ENCODE results near the gene AMY2B. TPM values are rescaled to one million over a fixed set of nuclear protein-coding genes. Genes with fewer than 3 reads are reported as not detected.
A peak's percentile ranks its signal among the peaks of the same experiment; 100 is the strongest.

AMY2B gene
- total and polyA plus RNA-seq, 2 of the 4 experiments (the other 2 are of a cell fraction) = 0.72 to 1.7 TPM

DNA sequence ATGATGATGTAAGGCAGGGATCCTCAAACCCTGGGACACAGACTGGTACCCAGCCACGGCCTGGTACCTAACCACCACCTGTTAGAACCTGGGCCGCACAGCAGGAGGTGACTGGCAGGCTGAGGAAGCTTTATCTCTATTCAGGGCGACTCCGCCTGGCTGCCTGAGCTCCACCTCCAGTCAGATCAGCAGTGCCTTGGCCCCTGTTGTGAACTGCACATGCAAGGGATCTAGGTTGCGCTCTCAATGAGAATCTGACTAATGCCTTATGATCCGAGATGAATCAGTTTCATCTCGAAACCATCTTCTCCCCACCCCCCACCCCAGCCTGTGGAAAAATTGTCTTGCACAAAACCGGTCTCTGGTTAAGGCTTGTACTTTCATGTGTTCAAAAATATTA is 41.6 kb upstream of the AMY2B start:
- no peaks in the 10 kb centered on the region for H3K9me1 ChIP-seq (ENCODE audit: insufficient read depth, low read length)
- H3K79me1 ChIP-seq (ENCODE audit: low read depth in 1 of 2, low read length in 2 of 2) = peaks cover 10 to 24% of the 10 kb centered on the region in 2 experiments; a peak in 3 of 4 replicates
- BruUV-seq (replicated peaks) = no TSS peak
- no peak overlapping the region for H4K5ac ChIP-seq (ENCODE audit: low read depth, low read length)
- H4K91ac ChIP-seq (ENCODE audit: insufficient read depth, low read depth, low read length) = no peak overlapping the region
- ChIA-PET POLR2A (ENCODE audit: unreplicated experiment) (no interaction called here), CTCF (no interaction called here)
- no peak overlapping the region for H2BK5ac ChIP-seq (ENCODE audit: low read depth, low read length, poor library complexity, severe bottlenecking)
- no peaks in the 10 kb centered on the region for H3K27me3 ChIP-seq (ENCODE audit: control insufficient read depth, insufficient read depth, low read length)
- intact Hi-C loops (cut with micrococcal nuclease) = no loop called here
- H2AFZ ChIP-seq (replicated peaks; ENCODE audit: low read length, poor library complexity) = no peak overlapping the region
- H3K36me3 ChIP-seq (ENCODE audit: control insufficient read depth, insufficient read depth, low read length) = peaks cover 3% of the 10 kb centered on the region; the same call in 1 of the 2 replicates
- 61% methylated on average over 2 of the region's 8 CpGs; no CpG with 5 or more reads in 1 of the 2 experiments for WGBS, 2 experiments (ENCODE audit: extremely low coverage in 2 of 2, insufficient read length in 1 of 2)
- in situ Hi-C loops (cut with MboI; ENCODE audit: low sequenced_read_pairs) = no loop called here
- H4K8ac ChIP-seq (ENCODE audit: low read depth in 2 of 2, low read length in 2 of 2) = no peak overlapping the region
- no peak overlapping the region for H3K18ac ChIP-seq (ENCODE audit: low read depth, low read length)
- no peaks in the 10 kb centered on the region for H3K9me3 ChIP-seq (ENCODE audit: control insufficient read depth, insufficient read depth, low read length)
- H2AK5ac ChIP-seq (ENCODE audit: low read depth, low read length) = no peak overlapping the region
- H2BK20ac ChIP-seq (ENCODE audit: low read depth, low read length) = no peak overlapping the region
- no peak overlapping the region for H3K23ac ChIP-seq (ENCODE audit: low read depth, low read length)
- ATAC-seq (ENCODE audit: low read depth) = no peak
- 0 out of 2 replicates have a peak, but pooled peaks cover 2% of the 10 kb centered on the region for H3K4me1 ChIP-seq (ENCODE audit: control insufficient read depth, insufficient read depth, low read length)
- DNase-seq = peak; percentile 54
- H4K20me1 ChIP-seq (ENCODE audit: insufficient read depth, low read length) = no peaks in the 10 kb centered on the region
- dilution Hi-C loops (cut with HindIII; ENCODE audit: low sequenced_read_pairs, unreplicated experiment) = no loop called here
- no peak overlapping the region for H3K4ac ChIP-seq (ENCODE audit: low read depth, low read length)
- no peak overlapping the region for H3K56ac ChIP-seq (ENCODE audit: extremely low read depth, insufficient read depth, low read length)
- H2BK15ac ChIP-seq (ENCODE audit: low read depth, low read length) = no peak overlapping the region
- H3K27ac ChIP-seq (ENCODE audit: insufficient read depth, low read length) = no peak overlapping the region
- H3K4me2 ChIP-seq (ENCODE audit: low read depth, low read length) = no peak overlapping the region
- no peak overlapping the region for H3K9ac ChIP-seq (ENCODE audit: low read depth, low read length)
- no peak overlapping the region for H2AK9ac ChIP-seq (replicated peaks; ENCODE audit: low read depth, low read length, poor library complexity)
- TF ChIP-seq BHLHE40 (IDR thresholded peaks at IDR 0.05; ENCODE audit: low read depth, low read length) (peak; percentile 46; the same call in 1 of the 2 replicates), MAZ (IDR thresholded peaks at IDR 0.05; ENCODE audit: borderline replicate concordance, low read depth, low read length) (no peak)
- TF ChIP-seq, protein P1, sequence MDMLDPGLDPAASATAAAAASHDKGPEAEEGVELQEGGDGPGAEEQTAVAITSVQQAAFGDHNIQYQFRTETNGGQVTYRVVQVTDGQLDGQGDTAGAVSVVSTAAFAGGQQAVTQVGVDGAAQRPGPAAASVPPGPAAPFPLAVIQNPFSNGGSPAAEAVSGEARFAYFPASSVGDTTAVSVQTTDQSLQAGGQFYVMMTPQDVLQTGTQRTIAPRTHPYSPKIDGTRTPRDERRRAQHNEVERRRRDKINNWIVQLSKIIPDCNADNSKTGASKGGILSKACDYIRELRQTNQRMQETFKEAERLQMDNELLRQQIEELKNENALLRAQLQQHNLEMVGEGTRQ (IDR thresholded peaks at IDR 0.05; ENCODE audit: low read depth, low read length) = no peak
- H3K4me3 ChIP-seq (ENCODE audit: insufficient read depth, low read depth, low read length) = no peak overlapping the region
- no peak overlapping the region for H3K14ac ChIP-seq (replicated peaks; ENCODE audit: low read depth, low read length)
- H2BK120ac ChIP-seq (ENCODE audit: low read depth, low read length) = no peak overlapping the region

All from IMR-90 (cell line).